ENCODE data around the gene NOX1. TPM values are rescaled to one million over a fixed set of nuclear protein-coding genes. Genes with fewer than 3 reads are reported as not detected.
A peak's percentile ranks its signal among the peaks of the same experiment; 100 is the strongest.

The NOX1 gene
- total RNA-seq, result not detected

DNA sequence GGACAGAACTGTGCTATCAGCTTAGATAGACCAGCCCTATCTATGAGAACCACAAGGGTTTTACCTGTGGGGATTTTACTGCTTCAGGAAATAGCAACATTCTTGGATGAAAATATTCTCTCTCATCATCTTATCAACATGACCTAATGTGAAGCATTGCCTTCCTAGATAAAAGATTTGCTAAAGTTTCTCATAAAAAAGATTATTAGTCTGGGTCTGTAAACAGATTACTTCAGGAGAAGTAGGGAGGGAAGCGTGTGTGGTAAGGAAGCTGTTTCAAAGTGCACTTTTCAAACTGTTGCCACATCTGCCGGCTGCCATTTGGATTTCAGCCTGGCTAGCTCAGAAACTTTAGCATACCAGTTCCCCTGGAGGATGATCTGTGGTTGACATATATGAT is at the start of gene NOX1:
Gene NOX1 (minus strand): TSS at position 35 of the 400 bp plus-strand sequence. CDS start 220 bp downstream, outside the sequence.
- DNase-seq, result no peak

DNA sequence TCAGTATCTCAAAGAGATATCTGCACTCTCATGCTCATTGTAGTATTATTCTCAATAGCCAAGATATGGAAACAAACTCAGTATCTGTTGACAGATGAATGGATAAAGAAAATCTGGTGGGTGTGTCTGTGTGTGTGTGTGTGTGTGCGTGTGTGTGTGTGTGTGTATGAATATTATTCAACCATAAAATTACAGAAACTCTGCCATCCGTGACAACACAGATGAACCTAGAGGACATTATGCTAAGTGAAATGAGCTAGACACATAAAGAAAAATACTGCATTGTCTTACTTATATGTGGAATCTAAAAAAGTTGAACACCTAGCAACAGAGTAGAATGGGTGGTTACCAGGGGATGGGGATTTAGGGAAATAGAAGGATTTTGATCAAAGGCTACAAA is 41.4 kb upstream of the NOX1 start:
- DNase-seq, result no peak

DNA sequence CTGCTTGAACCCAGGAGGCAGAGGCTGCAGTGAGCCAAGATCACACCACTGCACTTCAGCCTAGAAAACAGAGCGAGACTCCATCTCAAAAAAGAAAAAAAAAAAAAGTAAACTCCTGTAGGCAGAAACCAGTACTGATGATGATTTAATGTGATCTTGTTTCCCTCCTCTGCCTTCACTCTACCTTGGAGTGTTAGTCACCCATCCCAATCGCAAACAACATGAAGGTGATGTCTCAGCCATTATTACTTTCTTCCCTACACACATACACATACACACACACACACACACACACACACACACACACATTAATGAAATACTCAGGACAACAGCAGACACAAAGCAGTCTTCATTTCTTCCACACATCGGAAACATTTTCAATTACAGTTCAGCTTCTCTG is 39.0 kb upstream of the NOX1 start:
- DNase-seq, result no peak

DNA sequence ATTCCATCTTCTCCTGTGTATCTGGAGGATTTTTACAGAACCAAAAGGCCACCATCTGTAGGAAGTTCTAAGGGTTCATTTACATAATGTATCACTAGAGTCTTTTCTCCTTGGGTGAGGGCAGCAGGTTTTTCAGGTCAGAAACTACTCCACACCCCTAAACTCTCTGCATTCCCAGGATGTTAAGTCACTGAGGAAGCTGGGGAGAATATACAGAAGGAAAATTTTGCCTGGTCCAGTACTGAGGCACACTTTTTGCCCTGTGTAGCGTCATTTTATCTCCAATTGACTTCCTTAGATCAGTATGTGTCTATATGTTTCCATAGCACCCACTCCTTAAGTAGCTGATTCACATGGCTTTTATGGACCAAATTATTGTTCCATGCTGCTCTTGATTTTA is 37.6 kb upstream of the NOX1 start:
- DNase-seq, result no peak

DNA sequence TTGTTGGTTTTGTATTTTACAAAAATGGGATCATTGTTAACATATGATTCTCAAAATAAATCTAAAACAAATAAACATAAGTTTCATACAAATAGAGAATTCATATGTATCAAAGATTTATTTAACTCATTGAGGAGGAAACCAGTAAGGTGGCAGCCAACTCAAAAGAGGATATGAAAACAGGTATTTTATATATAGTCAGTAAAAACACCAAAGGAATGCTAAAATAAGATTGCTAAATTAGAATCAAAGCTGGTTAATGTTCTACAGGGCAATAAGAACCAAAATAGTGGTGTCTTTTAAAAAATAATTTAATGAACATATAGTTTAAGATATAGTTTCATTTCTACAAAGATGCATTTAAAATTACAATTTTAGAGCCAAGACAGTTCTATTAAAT is 31.5 kb upstream of the NOX1 start:
- no peak for DNase-seq

DNA sequence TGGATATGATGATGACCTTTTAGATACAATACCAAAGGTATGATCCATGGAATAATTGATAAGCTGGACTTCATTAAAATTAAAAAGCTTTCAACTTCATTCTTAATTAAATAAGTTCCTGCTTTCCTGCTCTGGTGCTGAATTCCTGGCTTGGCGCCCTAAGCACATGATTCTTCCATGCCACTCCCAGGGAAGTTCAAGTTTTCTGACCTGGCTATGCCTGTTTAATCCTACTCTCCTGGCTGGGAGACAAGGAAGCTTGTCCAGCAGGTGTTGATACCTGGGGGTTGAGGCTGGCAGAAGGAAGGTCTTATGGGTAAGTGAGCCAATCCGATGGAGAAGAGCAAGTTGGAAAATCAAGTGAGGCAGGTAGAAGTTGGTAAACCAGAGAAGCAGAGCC is 30.3 kb upstream of the NOX1 start:
- no peak for DNase-seq

DNA sequence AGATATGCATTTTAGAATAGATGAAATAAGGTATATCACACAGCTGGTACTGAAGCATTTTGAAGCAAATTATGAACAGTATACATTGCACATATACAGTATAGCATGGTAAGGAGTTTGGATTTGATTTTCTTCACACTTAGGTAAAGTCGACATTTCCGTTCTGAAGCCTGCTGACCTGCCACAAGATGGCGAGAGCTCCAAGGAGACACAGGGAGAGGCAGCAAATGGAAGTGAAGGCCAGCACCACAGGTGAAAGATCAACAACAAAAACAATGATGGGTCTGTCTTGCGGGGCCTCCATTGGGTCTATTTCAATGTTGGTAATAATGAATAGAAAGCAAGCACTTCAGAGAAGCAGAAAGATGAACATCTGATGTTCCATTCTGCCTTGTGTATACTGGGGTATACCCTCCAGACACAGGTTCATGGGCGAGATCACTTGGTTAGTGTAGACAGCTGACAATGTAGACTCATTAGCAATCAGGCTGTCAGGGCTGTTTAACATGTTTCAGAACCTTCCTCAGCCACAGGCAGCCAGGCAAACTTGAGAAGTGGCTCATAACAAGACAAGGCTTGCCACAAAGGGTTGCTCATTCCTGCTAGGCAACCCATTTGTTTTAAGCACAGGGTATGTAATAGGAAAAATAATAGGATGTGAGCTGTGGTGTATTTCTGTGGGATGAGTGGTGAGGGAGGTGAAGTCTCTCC is 21.4 kb upstream of the NOX1 start:
- DNase-seq, result no peak

DNA sequence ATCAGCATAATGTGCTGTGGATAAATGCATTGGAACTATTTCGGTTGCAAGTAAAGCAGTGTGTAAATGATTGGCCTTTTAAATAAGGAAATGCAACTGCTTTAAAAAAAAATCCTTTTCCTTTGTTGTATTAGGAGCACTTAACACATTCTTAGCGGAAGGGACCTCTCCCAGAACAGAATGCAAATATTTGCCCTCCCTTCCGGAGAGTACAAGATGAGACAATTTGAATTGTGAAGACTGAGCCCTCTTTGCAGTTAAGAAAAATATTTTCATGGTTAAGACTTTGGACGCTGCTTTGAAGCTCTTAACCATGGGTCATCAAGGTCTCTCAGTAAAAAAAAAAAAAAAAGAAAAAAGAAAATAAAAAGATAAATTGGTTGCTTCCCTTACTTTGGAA is 9.5 kb upstream of the NOX1 start:
- no peak for DNase-seq

DNA sequence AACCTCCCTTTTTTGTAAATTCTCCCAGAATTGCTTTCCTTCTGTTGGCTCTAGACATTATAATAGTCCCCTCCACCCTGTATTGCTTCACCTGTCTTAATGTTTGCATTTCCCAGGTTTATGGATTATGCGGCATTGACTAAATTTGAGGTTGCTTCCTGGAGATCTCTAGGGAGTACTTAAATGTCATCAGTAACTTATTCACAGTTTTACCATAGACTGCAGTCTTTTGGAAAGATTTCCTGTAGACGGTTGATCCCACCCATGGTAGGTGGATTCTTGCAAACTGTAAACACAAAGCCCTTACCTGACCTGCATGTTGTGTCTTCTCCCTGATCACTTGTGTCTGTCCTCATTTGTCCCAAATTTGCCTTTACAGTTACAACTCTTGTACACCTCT is 6.2 kb upstream of the NOX1 start:
- no peak for DNase-seq

DNA sequence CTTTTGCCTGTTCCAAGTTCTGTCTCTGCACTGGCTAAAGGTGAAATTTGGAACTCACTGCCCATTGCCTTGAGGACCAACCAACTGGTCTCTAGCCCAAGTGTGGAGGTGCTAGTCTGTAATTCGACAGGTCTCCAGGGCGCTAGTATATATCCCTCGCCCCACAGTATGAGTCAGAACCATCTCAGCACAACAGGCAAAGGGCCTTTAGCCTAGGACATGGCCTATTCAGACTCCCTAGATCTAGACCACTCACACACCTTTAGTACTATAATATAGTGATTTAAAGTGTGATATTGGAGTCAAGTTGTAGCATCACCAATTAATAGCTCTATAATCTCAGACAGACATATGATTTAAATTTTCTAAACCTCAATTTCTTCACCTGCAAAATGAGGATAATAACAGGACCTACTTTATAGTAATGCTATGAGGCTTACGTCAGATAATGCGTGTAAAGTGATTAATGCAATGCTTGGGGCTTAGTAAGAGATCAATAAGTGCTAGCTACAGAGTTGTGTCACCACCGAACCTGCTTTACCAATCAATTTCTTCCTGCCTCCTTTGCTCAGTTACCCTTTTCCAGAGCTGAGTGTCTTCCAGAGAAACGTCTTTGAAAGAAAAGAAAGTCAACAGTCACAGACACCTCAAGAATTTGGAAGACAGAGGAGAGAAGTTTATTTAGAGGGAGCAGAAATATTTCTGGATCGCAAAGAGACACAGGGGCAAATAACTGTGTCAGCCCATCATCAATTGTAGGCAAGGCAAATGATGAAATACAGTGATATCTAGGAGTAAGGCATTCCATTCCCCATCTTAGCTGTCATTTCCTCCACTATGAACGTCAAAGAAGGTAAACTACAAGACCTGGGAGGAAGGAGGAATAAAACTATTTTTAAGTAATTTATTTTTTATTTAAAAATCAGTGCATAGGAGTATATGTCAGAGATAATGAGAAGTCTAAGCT is 2.3 kb downstream of the NOX1 start:
- no peak for DNase-seq

DNA sequence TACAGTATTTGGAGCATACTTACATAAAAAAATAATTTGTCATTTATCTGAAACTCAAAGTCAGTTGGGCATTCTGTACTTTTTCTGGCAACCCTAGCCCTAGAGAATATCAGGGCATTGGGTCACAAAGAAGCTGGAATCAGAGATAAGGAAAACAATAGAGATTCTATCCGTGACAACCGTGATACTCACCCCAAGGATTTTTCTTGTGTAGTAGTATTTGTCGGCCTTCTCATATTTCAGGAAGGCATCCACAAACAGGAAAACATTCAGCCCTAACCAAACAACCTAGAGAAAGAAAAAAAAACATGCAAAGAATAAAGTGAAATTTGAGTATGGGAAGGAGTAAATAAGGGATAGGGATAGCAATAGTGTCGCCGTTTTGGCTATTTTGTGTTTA is 3.6 kb downstream of the NOX1 start:
- no peak for DNase-seq

DNA sequence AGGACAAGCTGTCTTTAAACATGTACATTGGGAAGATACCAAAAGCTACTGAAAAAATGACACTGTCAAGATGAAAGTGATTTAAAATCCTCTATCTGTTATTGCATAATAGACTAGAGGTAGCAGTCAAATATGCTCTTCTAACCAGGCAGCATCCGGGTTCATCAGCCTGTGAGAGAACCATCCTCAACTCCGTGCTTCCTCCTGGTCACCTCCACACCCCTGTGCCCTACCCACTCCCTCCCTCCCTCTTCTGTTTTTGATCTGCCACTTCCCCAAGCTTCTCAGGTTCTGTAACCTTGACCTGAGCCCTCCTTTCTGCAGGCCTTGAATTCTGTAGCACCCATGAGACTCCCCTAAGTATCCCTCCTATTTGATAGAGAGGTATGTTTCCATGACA is 5.9 kb downstream of the NOX1 start:
- DNase-seq, result no peak

DNA sequence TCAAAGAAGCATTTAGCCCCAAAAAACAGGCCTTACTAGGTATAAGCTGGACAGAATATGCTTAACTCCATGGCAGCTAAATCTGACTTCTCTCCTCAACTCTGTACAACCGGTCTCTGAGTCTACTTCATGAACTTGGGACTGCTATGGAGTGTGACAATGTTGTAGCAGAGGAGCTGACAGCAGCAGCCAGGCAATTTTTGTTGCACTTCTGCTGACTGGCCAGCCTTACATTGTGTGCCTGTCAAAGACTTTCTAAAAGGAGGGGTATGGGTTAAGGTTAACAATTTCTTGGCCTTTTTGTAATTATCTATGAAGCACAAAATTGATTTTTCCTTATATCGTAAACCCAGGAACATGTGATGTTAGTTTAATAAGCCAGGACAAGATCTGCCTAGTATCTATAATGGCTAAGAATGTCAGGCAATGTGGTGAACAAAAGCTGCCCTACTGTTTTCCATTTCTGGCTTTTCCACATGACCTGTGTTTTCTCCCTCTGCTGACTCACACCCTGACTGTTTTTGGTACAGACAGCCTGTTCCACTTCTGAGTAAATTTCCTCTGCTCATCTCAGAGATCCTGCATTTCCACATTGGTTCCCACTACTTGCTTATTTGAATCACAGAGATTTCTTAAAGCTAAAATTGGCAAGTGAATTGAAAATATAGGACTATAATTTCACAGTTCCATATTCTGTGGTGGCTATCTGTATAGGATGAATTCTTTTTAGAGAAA is 9.3 kb downstream of the NOX1 start:
- no peak for DNase-seq

DNA sequence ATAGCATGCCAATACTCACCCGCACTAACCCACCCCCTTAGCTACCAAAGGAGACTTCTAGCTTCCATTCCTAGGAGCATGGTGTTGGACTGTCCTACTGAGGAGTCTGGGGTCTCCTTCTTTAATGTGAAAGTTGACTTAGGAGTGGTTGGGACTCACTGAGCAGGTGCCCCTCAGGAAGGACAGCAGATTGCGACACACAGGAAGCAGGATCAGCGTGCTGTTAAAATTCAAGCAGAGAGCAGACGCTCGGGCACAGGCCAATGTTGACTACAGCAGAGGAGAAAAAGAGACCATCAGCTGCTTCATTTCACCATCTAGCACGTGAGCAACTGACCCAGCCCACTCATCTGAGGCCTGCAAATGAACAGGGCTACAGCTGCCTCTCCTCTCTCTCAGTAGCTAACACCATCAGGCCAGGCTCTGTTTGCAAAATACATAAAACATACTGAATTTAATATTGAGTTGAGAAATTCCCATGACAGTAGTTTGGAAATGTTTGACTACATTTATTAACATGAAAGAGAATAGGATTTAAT is 10.8 kb downstream of the NOX1 start:
- DNase-seq, result no peak

DNA sequence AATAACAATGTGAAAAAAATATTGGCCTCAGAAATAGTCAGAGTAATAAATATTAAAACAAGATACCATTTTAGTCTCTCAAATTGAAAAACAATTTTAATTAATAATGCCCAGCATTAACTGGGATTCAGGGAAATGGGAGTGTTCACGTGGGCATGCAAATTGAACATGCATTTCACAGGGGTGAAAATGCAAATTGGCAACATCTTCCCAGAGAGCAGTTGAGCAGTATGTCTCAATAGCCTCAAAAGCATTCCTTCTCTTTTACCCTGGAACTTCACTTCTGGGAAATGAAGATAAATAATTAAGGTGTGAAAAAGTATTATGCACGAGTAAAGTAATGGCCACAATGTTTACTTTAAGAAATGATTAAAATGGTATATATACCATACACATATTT is 21.3 kb downstream of the NOX1 start:
- DNase-seq, result no peak

DNA sequence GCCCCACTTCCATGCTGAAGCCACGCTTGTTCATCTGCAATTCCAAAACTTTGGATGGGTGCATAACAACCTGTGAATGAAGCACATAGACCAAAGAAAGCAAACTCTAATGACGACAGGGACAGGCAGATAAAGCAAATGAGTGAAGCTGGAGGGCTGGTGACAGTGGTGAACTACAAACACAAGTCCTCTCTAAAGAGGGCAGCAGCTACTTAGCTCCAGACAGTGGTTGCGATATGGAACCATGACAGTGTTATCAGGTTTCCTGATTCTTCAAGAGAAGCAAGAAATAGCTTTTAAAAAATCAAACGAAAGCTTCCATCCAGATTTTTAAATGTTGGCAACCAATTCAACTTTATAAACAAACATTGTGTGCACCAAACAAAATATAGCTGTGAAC is 23.8 kb downstream of the NOX1 start:
- no peak for DNase-seq

DNA sequence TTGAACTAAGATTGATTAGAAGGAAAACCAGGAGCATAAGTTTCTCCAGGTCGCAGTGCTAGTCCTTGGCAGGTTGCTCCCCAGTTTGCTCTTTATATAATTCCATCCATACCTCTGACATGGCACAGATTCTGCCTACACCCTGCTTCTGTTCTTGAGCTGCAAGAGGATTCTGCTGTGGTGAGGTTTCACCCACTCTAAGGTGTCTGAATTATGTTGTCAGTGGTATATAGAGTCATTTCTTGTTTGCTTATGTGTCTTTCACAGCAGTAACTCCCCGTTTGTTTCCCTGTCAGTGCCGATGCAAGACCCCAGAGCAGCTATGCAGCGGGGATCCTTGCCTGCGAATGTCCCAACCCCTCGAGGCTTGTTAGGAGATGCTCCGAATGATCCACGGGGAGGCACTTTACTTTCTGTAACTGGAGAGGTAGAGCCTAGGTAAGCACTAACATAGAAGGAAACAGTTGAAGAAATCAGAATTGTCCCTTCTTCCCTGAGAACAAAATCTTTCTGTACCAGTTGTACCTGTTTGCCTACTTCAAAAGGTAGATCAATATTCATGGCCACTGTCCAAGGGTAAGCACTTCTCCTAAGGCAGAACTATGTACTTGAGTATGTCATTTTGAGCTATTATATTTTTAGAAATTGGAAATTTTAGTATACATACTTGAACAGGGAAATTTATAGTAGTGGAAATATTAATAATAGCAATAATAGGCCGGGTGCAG is 42.8 kb downstream of the NOX1 start:
- no peak for DNase-seq

DNA sequence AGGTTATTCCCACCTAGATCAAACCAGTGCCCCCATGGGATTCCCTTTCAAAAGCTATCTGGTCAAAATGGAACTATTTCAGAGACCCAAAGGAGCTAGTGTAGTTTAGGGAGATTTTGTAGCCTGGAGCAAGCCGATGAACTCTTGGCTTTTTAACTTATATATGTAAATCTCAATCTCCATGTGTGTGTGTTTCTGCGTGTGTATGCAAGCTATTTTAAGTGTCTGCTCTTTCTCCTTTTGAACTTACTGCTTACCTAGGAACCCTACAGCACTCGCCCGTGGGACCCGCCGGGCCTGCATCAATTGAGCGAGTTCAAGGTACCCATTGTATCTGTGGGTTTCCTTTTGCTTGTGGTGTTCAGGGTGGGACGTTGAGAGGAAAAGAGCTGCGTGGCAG is 43.6 kb downstream of the NOX1 start:
- no peak for DNase-seq

DNA sequence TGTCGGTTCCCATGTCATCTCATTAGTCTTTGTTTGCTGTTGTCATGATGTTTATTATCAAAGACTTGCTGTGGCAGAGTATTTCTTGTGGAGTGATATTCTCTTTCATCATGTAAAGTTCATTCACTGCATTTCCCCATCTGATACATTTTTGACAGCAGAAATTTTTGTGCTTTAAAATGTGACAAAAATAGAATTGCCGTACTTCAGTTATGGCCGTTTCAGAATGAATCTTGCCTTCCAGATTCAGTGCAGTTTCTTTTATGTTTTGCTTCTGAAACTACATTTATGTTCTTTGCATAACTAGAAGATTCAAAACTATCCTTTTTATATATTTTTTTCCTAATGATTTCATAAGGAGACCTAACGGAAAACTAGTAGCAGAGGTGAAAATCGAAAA is 44.0 kb downstream of the NOX1 start:
- DNase-seq, result no peak

DNA sequence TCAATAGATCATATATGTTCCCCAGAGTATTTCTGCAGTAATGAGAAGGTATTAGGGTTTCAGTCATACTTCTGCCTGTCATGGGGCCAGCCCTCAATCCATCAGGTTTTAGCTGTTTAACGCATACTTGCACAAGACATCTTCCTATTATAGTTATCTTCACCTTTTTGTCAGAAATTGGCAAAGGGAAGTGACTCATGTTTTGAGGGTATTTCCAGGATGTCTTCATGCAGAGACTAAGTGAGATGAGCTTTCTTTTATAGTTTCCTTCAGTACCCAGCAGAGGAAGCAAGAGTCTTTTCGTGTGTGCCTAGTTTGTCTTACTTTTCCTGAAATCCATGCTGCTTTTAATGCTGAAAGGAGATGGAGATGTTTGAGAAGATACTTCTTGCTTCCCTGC is 44.4 kb downstream of the NOX1 start:
- no peak for DNase-seq

DNA sequence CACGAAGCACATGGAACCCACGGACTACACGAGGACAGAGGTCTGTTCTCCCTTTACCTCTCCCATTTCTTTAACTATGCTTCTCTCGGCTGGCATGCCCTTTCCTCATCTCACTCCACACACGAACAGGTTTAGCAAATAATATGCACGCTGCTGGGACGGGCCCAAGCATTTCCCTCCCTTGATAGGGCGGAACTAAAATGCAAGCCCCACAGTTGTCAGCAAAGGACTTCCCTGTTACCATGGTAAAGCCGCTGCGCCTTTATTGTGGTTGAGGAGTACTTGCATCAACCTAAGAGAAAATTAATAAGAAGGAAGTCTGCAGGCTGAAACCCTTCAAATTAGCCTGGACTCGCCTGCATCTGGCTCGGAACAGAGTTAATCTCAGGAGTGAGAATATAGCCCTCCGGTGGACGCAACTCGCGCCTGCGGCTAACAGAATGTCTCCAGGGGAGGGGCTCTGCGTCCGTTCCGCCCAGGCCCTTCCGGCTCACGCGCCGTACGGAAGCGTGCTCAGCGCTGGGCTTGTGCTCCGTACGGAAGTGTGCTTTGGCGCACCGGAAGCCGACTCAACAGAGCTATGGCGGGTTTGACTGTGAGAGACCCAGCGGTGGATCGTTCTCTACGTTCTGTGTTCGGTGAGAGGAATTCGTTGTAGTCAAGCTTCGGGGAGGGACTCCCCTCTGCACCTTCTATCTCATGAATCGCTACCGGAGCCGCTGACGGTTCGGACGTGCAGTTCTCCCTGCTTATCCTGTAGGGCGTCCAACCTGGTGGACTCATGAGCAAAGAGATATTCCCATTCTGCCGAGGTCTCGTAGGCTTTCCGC is 54.1 kb downstream of the NOX1 start, which contains the start of gene CSTF2:
Gene CSTF2 (plus strand): TSS at position 555 of the 830 bp plus-strand sequence. CDS start 26 bp downstream, at position 581.
- DNase-seq, result peak; percentile 85

Measured in skin of body (tissue), 2 donors.